GM12864 (cell line): Measurements from ENCODE around the gene KRTAP12-4.

Experiments used
- DNase-seq: peaks from one replicate; pipeline ENCODE4 v3.0.0-alpha.2; 2011; ENCODE audit warnings: low read depth
- H3K4me3 ChIP-seq: 2 replicates; pipeline ENCODE4 v1.5.1; 2011; ENCODE audit warnings: mild to moderate bottlenecking, low read depth, low read length, control low read depth
- CTCF ChIP-seq: IDR thresholded peaks from 2 replicates; pipeline ENCODE4 v1.5.1; 2011; ENCODE audit warnings: low read depth, mild to moderate bottlenecking, moderate library complexity, low read length, control low read depth, inconsistent platforms; ENCODE audit errors: missing control alignments

Gene KRTAP12-4

GRCh38 chr21:44684483-44684882, 30.0 kb upstream of the KRTAP12-4 start:
- no peak overlapping the region for H3K4me3 ChIP-seq
- no peak for DNase-seq
- TF ChIP-seq CTCF, result no peak

- TF ChIP-seq CTCF, result no peak
- no peak overlapping the region for H3K4me3 ChIP-seq
- DNase-seq, result no peak
Observed at GRCh38 chr21:44684077-44684476, 29.6 kb upstream of the KRTAP12-4 start.

- H3K4me3 ChIP-seq, result no peak overlapping the region
- no peak for DNase-seq
- no peak for TF ChIP-seq CTCF
Observed at GRCh38 chr21:44682580-44683151, 28.2 kb upstream of the KRTAP12-4 start.

- H3K4me3 ChIP-seq, result no peak within 1 kb of the TSS
- TF ChIP-seq CTCF, result no peak
- DNase-seq, result no peak
Observed at GRCh38 chr21:44681861-44682579, 27.6 kb upstream of the KRTAP12-4 start, which contains the start of gene KRTAP12-1. Gene KRTAP12-1, minus strand, starts transcription at chr21:44682163. Its CDS starts 40 bp downstream, at chr21:44682123.

- H3K4me3 ChIP-seq, result no peak overlapping the region
- no peak for DNase-seq
- no peak for TF ChIP-seq CTCF
Observed at GRCh38 chr21:44681152-44681551, 26.7 kb upstream of the KRTAP12-4 start.

GRCh38 chr21:44677881-44678280, 23.4 kb upstream of the KRTAP12-4 start:
- TF ChIP-seq CTCF, result no peak
- H3K4me3 ChIP-seq, result no peak overlapping the region
- no peak for DNase-seq

- no peak for DNase-seq
- H3K4me3 ChIP-seq, result no peak overlapping the region
- TF ChIP-seq CTCF, result no peak
Observed at GRCh38 chr21:44671911-44672310, 17.5 kb upstream of the KRTAP12-4 start.
